DOHH2 (cell line): Measurements from ENCODE around the gene SERP2.

Experiments used
- H3F3A ChIP-seq: fragments of 200-600 bp; sonication (generic), shearing (Covaris generic); 2 replicates; pipeline ENCODE4 v1.6.0; 2016; ENCODE audit warnings: antibody characterized with exemption, mild to moderate bottlenecking; ENCODE audit not compliant: control insufficient read depth, insufficient read depth
- H3K27ac ChIP-seq: fragments of 200-600 bp; sonication (generic); 2 replicates; pipeline ENCODE4 v1.5.1; 2014; ENCODE audit warnings: low read depth, mild to moderate bottlenecking, low read length, moderate library complexity
- H3K27me3 ChIP-seq: fragments of 200-600 bp; sonication (generic); 2 replicates; pipeline ENCODE4 v1.6.1; 2014; ENCODE audit warnings: mild to moderate bottlenecking, low read length, mixed read lengths; ENCODE audit not compliant: control insufficient read depth
- H3K36me3 ChIP-seq: fragments of 200-600 bp; sonication (generic); 2 replicates; pipeline ENCODE4 v1.6.1; 2014; ENCODE audit warnings: mild to moderate bottlenecking, low read length, moderate library complexity, mixed read lengths; ENCODE audit not compliant: control insufficient read depth
- H3K4me1 ChIP-seq: fragments of 200-600 bp; sonication (generic); 2 replicates; pipeline ENCODE4 v1.6.1; 2014; ENCODE audit warnings: mild to moderate bottlenecking, low read length, mixed read lengths; ENCODE audit not compliant: control insufficient read depth
- H3K4me2 ChIP-seq: fragments of 200-600 bp; sonication (generic); 2 replicates; pipeline ENCODE4 v1.6.0; 2014; ENCODE audit warnings: mild to moderate bottlenecking, low read length, moderate library complexity
- H3K4me3 ChIP-seq: fragments of 200-600 bp; sonication (generic); 2 replicates; pipeline ENCODE4 v1.5.1; 2014; ENCODE audit warnings: mild to moderate bottlenecking, low read length, mixed read lengths
- H3K79me2 ChIP-seq: fragments of 200-600 bp; sonication (generic); 2 replicates; pipeline ENCODE4 v1.6.1; 2014; ENCODE audit warnings: mild to moderate bottlenecking, low read length, mixed read lengths; ENCODE audit not compliant: control insufficient read depth
- H3K9me2 ChIP-seq: fragments of 200-600 bp; sonication (generic); replicated peaks from 2 replicates; pipeline ENCODE4 v1.6.1; 2014; ENCODE audit warnings: mild to moderate bottlenecking, low read length, mixed read lengths; ENCODE audit not compliant: control insufficient read depth
- H3K9me3 ChIP-seq: fragments of 200-600 bp; sonication (generic); 2 replicates; pipeline ENCODE4 v1.6.1; 2014; ENCODE audit warnings: antibody characterized with exemption, low read length, mixed read lengths; ENCODE audit not compliant: control insufficient read depth, insufficient read depth
- H4K20me1 ChIP-seq: fragments of 200-600 bp; sonication (generic); 2 replicates; pipeline ENCODE4 v1.6.0; 2014; ENCODE audit warnings: low read depth, mild to moderate bottlenecking, antibody characterized with exemption, low read length, moderate library complexity; ENCODE audit not compliant: control insufficient read depth, insufficient read depth
- CTCF ChIP-seq: fragments of 200-600 bp; sonication (generic); IDR thresholded peaks from one replicate; pipeline ENCODE4 v1.5.1; 2014; ENCODE audit warnings: antibody characterized with exemption, mild to moderate bottlenecking, low read depth, low read length; ENCODE audit not compliant: poor library complexity, severe bottlenecking
- EZH2phosphoT487 ChIP-seq: fragments of 200-600 bp; sonication (generic); IDR thresholded peaks from 2 replicates; pipeline ENCODE4 v1.6.1; 2017; ENCODE audit warnings: borderline replicate concordance, mild to moderate bottlenecking, antibody characterized with exemption, low read length, moderate library complexity, mixed read lengths

Gene SERP2

GRCh38 chr13:44420376-44421220, 47.0 kb downstream of the SERP2 start:
- H3K4me3 ChIP-seq, result no peak overlapping the region
- no peak overlapping the region for H3K4me2 ChIP-seq
- H3K27me3 ChIP-seq, result no peaks in the 10 kb centered on the region
- H3K79me2 ChIP-seq, result no peaks in the 10 kb centered on the region
- H3F3A ChIP-seq, result no peaks in the 10 kb centered on the region
- H3K4me1 ChIP-seq, result peaks cover 33% of the 10 kb centered on the region
- no peaks in the 10 kb centered on the region for H4K20me1 ChIP-seq
- TF ChIP-seq CTCF (no peak), EZH2phosphoT487 (no peak)
- H3K27ac ChIP-seq, result no peak overlapping the region
- H3K9me2 ChIP-seq, result no peaks in the 10 kb centered on the region
- H3K36me3 ChIP-seq, result no peaks in the 10 kb centered on the region
- no peaks in the 10 kb centered on the region for H3K9me3 ChIP-seq

- Histone ChIP-seq H3K79me2 (no peaks in the 10 kb centered on the region), H3K9me3 (no peaks in the 10 kb centered on the region), H3K4me1 (peaks cover 21% of the 10 kb centered on the region), H3K27ac (no peak overlapping the region), H3K4me2 (no peak overlapping the region), H3K4me3 (no peak overlapping the region), H3F3A (no peaks in the 10 kb centered on the region), H3K36me3 (no peaks in the 10 kb centered on the region), H4K20me1 (no peaks in the 10 kb centered on the region), H3K9me2 (no peaks in the 10 kb centered on the region), H3K27me3 (no peaks in the 10 kb centered on the region)
- TF ChIP-seq EZH2phosphoT487 (no peak), CTCF (no peak)
Observed at GRCh38 chr13:44421853-44422525, 48.4 kb downstream of the SERP2 start.

GRCh38 chr13:44422755-44423643, 49.4 kb downstream of the SERP2 start:
- no peaks in the 10 kb centered on the region for H3K79me2 ChIP-seq
- H4K20me1 ChIP-seq, result no peaks in the 10 kb centered on the region
- no peaks in the 10 kb centered on the region for H3K36me3 ChIP-seq
- no peaks in the 10 kb centered on the region for H3K27me3 ChIP-seq
- H3K9me3 ChIP-seq, result no peaks in the 10 kb centered on the region
- no peak for TF ChIP-seq CTCF
- TF ChIP-seq EZH2phosphoT487, result no peak
- no peaks in the 10 kb centered on the region for H3K9me2 ChIP-seq
- no peak overlapping the region for H3K4me2 ChIP-seq
- no peak overlapping the region for H3K27ac ChIP-seq
- H3K4me1 ChIP-seq, result peaks cover 12% of the 10 kb centered on the region
- H3K4me3 ChIP-seq, result no peak overlapping the region
- H3F3A ChIP-seq, result no peaks in the 10 kb centered on the region
